DMS153 treated with DMSO at 0.1 percent for 48 hours (cell line): ENCODE results near the gene DYNC1LI2.

ENCODE experiments used
- DNase-seq: peaks from one replicate; lab custom pipeline; 2025; ENCODE audit not compliant: unreplicated experiment; lab: John Stamatoyannopoulos, UW

The DYNC1LI2 gene

DNA sequence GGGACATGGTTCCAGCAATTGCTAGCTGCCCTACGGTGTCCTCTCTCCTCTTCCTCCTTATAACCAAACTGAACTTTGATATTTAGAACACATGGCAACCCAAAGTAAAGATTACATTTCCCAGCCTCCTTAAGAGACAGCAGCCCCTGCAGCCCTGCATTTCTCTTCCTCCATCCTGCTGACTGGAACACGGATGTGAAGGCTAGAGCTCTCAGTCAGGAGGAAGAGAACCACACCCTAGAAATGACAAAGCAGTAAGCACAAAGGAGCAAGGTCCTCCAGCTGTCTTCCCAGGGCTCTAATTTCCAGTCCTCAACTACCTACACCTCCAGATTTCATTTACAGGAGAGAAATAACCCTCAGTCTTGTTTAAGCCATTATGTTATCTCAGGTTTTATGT lies 10.9 kb downstream of the DYNC1LI2 start:
- peak; percentile 25 for DNase-seq

DNA sequence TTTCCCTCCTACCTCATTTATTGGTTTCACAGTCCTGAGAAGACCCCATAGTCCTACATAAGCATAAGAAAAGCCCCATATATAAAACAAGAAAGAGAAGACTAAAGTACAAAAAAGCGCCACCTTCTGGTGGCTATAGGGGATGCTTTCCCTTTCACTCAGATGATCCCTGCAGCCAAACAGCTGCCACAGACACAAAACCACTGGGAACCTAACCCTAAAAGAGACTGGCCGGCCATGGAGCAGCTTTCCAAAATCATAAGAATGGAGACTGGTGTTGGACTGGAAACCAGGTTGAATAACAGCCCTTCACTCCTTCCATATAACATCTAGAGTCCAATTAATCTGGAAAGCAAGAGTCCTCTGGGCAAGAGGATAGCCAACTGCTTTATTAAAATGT lies 11.4 kb downstream of the DYNC1LI2 start:
- DNase-seq: peak; percentile 8

GRCh38 chr16:66735891-66736290 lies 15.5 kb downstream of the DYNC1LI2 start:
- no peak for DNase-seq

GRCh38 chr16:66731101-66731500 lies 20.3 kb downstream of the DYNC1LI2 start:
- no peak for DNase-seq

GRCh38 chr16:66728804-66729203 lies 22.6 kb downstream of the DYNC1LI2 start:
- DNase-seq: no peak

GRCh38 chr16:66728117-66728787 lies 23.2 kb downstream of the DYNC1LI2 start:
- peak; percentile 52 for DNase-seq

- no peak for DNase-seq
These were observed 30.6 kb downstream of the DYNC1LI2 start for GRCh38 chr16:66720766-66721165.

DNA sequence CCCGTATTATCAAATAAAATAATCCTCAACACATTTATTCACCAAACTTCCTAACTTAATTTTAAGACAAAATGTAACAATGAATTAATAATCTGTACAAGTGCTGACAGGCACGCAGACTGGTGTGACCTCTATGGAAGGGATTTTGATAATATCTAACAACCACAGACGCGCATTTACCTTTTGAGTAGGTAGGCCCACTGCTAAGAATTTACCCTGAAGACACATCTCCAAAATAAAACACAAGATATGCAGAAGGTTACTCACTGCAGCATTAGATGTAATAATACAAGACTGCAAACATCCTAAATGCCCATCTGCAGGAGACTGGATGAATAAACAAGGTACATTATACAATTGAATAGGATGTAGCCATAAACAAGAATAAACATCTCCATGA lies 32.2 kb downstream of the DYNC1LI2 start:
- no peak for DNase-seq

DNA sequence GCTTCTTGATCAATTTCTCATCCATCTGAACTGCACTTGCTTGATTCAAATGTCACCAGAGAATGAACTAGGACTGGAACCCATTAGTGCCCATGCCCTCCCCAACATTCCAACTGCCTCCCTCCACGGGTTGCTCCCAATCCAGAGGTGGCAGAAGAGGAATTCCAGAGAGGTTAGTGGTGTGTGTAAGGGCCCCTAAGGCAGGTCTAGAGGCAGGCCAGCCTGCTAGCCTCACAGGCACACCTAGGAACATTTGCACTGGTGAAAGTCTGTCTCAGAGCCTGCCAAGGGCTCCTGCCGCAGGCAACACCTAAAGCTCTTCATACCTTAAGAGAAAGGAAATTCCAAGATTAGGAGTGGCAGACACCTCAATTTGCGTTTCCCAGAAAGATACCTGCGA lies 33.6 kb downstream of the DYNC1LI2 start:
- no peak for DNase-seq

- no peak for DNase-seq
These were observed 34.2 kb downstream of the DYNC1LI2 start for GRCh38 chr16:66717112-66717675.

DNA sequence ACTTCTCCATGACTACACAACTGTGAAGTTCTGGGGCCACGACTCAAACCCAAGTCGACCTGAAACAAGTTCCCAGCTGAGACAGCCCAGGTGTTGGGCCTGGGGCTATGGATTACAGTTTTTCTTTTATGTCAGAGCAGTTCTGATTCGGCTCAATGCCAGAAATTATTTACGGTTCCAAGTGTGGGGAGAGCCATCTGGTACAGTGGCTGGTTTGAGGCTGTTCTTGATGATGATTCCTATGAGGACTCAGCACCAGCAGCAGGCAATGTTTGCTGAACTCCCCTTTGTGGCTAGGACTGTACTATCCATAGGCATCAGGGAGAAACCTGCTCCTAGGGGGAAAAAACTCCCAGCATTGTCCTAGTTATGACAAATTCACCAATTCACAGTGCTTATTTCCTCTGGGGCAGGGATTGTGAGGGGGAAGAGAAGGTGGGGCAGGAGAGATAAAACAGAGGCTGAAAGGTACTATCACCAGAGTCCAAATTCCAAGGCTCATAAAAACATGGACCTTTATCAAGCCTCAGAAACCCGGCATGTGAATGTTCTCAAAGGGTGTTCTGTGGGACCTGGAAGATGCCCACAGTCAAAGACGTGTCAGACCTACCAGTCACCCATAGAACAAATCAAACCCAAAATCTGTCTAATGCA lies 36.6 kb downstream of the DYNC1LI2 start:
- DNase-seq: no peak

- DNase-seq: no peak
These were observed 37.3 kb downstream of the DYNC1LI2 start for GRCh38 chr16:66714062-66714461.

DNA sequence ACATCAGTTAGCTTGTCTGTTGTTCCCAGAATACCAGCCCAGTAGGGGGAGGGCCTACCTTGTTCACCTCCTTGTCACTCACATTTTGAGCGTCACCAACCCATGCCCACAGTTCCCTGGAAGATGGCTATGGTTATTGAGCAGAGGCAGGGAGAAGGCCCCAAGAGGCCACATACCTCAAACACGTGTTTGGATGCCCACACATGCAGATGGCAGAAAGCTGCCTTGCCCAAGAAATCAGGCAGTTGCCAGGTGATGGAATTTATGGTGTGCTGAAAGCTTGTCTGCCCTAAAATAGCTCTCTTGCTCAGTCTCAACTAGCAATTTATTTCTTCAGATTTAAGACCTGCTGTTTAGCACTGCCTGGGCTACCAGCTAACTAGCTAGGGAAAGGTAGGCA lies 38.3 kb downstream of the DYNC1LI2 start:
- no peak for DNase-seq

DNA sequence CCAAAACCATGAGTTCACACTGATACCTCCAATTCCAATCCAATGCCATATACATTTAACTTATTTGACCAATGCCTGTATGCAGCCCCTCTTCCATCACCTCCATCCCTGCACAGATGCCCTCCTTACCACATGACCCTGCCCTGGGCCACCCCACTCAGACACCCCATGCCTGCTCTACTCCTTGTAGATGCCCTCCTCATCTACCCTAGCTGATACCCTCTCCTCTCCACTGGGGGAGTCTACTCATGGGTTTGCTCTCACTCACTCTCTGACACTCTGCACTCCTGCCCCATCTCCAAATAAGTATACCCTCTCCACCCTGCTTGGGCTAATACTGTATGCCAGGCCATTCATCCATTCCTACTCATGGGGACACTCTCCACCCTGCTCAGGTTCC lies 38.9 kb downstream of the DYNC1LI2 start:
- DNase-seq: no peak

DNA sequence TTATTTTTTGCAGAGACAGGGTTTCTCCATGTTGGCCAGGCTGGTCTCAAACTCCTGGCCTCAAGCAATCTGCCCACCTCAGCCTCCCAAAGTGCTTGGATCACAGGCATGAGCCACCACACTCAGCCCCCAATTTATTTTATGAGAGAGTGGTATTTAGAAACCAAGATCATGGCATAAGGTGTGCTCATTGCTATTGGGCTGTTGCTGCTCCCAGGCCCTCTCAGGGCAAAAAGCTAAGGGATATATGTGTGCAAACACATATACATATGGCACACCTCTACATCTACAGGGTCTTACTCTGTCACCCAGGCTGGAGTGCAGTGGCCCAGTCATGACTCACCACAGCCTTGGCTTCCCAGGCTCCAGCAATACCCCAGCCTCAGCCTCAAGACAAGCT lies 39.8 kb downstream of the DYNC1LI2 start:
- DNase-seq: no peak

DNA sequence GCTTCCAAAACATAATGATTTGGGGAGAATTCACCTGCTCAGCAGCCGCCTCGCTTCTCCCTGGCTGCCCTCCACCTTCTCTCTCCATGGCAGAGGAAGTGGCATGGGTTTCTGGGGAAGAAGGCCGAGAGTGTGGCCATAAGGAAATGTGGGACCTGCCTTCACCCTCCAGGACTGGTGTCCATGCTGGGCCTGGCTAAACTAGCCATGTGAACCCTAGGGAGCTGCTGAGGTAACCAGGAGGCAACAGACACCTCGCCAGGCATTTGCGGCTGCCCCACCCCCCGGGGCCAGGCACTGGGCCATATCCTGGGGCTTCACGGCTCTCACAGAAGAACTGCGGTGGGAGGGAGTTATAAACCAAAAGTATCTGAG lies 44.9 kb downstream of the DYNC1LI2 start:
- no peak for DNase-seq

GRCh38 chr16:66705790-66706505 lies 45.5 kb downstream of the DYNC1LI2 start:
- DNase-seq: no peak

- DNase-seq: no peak
These were observed 47.8 kb downstream of the DYNC1LI2 start for GRCh38 chr16:66703406-66704215.

GRCh38 chr16:66701516-66701915 lies 49.9 kb downstream of the DYNC1LI2 start:
- DNase-seq: no peak

DNA sequence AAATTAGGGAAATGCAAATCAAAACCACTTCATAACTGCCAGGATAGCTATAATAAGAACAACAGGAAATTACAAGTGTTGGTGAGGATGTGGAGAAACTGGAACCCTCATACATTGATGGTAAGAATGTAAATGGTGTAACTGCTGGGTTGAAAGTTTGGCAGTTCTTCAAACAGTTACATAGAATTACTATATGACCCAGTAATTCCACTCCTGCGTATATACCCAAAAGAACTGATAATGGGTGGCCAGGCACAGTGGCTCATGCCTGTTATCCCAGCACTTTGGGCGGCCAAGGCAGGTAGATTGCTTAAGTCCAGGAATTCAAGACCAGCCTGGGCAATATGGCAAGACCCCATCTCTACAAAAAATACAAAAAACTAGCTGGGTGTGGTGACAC lies 50.4 kb downstream of the DYNC1LI2 start:
- DNase-seq: no peak

DNA sequence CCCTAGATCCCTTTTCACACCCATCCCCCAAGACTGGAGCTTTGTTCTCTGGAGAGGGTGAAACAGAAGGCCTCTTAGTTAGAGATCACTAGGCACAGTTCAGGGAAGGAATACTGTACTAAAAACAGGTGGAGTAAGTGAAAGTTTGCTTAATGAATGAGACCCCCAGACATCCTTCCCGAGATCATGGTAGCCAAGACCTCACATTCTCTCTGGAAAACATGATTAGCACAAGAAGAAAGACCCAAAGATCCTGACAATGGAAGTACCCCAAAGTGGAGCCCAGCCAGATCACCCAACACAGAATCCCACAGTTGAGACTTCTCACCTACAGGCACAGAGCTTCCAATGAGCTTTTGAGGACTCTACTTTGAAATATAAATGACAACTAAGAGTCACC lies 51.5 kb downstream of the DYNC1LI2 start:
- DNase-seq: no peak
